LNCAP (cell line): ENCODE results near the gene RRP1.

Experiments
- TF ChIP-seq, protein P1 (sequence below): fragments of 450-650 bp; IDR thresholded peaks from 2 replicates; pipeline ENCODE4 v1.5.1; 2017; ENCODE audit warnings: mild to moderate bottlenecking

Gene RRP1

DNA sequence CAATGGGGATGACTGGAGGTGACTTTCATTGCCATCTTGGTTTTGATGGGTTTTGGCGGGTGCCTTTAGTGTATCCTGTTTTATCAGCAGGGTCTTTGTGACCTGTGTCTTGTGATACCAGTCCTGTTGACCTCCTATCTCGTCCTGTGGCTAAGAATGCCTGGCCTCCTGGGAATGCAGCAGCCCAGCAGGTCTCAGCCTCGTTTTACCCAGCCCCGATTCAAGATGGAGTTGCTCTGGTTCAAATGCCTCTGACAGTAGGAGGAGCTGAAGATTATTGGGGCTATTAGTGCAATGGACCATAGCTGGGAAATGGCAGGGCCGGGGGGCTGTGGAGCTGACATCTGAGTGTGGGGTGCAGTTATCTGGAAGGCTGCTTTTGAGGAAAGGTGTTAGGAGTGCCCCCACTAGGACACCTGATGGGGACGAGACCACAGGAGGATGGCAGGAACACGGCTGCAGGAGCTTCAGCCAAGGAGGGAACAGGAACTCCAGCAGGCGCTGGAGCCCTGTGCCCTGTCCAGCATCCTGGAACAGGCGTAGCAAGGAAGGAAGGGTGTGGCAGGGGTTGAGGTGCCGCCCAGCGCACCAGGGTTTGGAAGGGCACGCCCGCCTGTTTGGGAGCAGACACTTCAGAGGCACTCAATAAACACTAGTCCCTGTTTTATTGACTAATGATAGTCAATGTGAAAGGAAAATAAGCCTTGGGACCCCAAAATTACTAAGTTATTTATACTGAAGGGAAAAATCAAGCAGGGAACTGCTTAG, 60.3 kb downstream of the RRP1 start:
- TF ChIP-seq, protein P1, sequence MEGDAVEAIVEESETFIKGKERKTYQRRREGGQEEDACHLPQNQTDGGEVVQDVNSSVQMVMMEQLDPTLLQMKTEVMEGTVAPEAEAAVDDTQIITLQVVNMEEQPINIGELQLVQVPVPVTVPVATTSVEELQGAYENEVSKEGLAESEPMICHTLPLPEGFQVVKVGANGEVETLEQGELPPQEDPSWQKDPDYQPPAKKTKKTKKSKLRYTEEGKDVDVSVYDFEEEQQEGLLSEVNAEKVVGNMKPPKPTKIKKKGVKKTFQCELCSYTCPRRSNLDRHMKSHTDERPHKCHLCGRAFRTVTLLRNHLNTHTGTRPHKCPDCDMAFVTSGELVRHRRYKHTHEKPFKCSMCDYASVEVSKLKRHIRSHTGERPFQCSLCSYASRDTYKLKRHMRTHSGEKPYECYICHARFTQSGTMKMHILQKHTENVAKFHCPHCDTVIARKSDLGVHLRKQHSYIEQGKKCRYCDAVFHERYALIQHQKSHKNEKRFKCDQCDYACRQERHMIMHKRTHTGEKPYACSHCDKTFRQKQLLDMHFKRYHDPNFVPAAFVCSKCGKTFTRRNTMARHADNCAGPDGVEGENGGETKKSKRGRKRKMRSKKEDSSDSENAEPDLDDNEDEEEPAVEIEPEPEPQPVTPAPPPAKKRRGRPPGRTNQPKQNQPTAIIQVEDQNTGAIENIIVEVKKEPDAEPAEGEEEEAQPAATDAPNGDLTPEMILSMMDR: no peak

DNA sequence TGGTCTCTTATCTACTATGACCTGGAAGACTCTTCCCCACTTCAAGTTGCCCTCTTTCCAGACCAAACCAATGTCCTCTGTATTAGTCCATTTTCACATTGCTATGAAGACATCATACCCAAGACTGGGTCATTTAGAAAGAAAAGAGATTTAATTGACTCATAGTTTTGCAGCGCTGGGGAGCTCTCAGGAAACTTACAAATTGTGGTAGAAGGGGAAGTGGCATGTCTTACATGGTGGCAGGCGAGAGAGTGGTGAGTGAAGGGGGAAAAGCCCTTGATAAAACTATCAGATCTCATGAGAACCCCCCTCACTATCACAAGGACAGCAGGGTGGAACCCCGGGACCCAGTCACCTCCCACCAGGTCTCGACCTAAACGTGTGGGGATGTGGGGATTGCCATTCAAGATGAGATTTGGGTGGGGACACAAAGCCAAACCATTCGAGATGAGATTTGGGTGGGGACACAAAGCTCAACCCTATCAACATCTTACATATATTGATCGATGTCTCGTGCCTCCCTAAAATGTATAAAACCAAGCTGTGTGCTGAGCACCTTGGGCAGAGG, 61.4 kb downstream of the RRP1 start:
- TF ChIP-seq, protein P1: no peak

DNA sequence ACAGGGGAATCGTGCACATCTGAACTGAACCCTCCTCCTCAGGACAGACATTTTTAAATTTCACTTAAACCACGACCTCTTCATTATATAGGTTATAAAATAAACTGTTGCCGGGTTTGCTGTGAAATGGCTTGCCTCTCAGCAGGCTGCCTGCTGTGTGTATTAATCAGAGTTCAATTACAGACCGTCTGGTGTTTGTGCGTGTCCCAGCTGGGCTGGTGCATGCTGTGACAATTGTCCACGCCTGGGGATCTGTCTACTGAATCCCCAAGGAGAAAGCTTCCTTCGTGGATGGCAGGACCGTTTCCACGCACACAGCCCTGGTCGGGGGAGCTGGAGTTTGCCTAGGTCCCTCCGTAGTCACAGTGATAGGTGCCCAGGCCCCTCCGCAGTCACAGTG, 62.2 kb downstream of the RRP1 start:
- TF ChIP-seq, protein P1: no peak

DNA sequence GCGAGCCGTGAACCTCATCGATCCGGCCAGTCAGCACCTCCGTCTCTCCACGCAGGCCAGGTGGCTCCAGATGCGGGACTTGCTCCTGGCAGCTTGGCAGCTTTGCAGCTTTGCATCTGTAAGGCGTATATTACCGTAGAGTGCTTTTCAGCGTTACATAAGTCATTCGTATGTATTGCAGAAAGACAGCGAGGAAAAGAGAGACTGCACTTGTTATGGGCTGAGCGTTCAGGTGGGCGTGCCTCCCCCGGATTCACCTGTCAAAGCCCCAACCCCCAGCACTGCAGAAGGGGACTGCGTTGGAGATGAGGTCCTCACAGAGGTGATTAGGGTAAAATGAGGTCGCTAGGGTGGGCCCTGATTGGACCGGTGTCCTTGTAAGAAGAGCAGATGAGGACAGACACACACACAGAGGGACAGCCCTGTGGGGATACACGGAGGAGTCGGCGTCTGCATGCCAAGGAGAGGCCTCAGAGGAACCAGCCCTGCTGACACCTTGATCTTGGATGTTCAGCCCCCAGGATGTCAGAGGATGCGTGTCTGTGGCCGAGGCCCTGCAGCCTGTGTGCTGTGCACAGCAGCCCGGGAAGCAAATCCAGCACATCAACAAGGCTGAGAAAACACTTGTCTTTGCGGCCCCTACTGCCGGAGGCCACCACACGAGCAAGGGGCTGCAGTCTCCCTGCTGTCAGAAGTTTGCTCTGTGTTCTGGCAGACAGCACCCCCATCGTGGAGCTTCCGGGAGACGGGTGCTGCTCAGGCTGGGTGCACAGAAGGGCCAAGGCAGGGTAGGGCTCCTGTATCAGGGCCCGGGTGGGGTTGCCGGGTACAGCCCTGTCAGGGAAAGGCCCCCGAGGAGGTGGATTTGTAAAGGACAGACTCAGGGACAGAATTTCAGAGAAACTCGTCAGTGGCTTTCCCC, 64.7 kb downstream of the RRP1 start:
- TF ChIP-seq, protein P1: no peak
